ENCODE measurements around the gene MRM2. TPM values are rescaled to one million over a fixed set of nuclear protein-coding genes. Genes with fewer than 3 reads are reported as not detected.

Gene MRM2
- total RNA-seq, 1 donor from 2014 or later = 20.7 TPM

- intact Hi-C loops (cut with DNase I) = no loop called here
Observed at GRCh38 chr7:2251841-2252771, 10.1 kb upstream of the MRM2 start.

GRCh38 chr7:2251381-2251780 is 9.4 kb upstream of the MRM2 start:
- DNase-seq (ENCODE audit: missing footprints) = no peak
- ATAC-seq = no peak
- intact Hi-C loops (cut with DNase I) = no loop called here

More at GRCh38 chr7:2251841-2252771, 10.1 kb upstream of the MRM2 start:
- peak; percentile 49 for DNase-seq (ENCODE audit: missing footprints)
- no peak for ATAC-seq

- intact Hi-C loops (cut with DNase I) = loop anchor here (5.0 kb wide), 1 partner anchor 97 kb away; no protein-coding TSS in a partner anchor
- DNase-seq (ENCODE audit: missing footprints) = no peak
- ATAC-seq = no peak
Observed at GRCh38 chr7:2249744-2250323, 7.8 kb upstream of the MRM2 start.

- DNase-seq (ENCODE audit: missing footprints) (peak; percentile 85), ATAC-seq (peak; percentile 86)
- intact Hi-C loops (cut with DNase I) = loop anchor here (5.0 kb wide), 1 partner anchor 98 kb away; no protein-coding TSS in a partner anchor
Observed at GRCh38 chr7:2248984-2249694, 7.1 kb upstream of the MRM2 start.

GRCh38 chr7:2247141-2247995 is 5.4 kb upstream of the MRM2 start:
- intact Hi-C loops (cut with DNase I) = loop anchor here (5.0 kb wide), 1 partner anchor 100 kb away; no protein-coding TSS in a partner anchor
- DNase-seq (ENCODE audit: missing footprints) (no peak), ATAC-seq (no peak)

- intact Hi-C loops (cut with DNase I) = loop anchor here (5.0 kb wide), 1 partner anchor 101 kb away; no protein-coding TSS in a partner anchor
- peak; percentile 71 for DNase-seq (ENCODE audit: missing footprints)
Observed at GRCh38 chr7:2245883-2246675, 4.1 kb upstream of the MRM2 start.

GRCh38 chr7:2244404-2244995 is 2.5 kb upstream of the MRM2 start:
- peak; percentile 9 for DNase-seq (ENCODE audit: missing footprints)
- intact Hi-C loops (cut with DNase I) = no loop called here
- no peak for ATAC-seq

More at GRCh38 chr7:2245883-2246675, 4.1 kb upstream of the MRM2 start:
- no peak for ATAC-seq

- peak; percentile 37 for DNase-seq (ENCODE audit: missing footprints)
- intact Hi-C loops (cut with DNase I) = no loop called here
- no peak for ATAC-seq
Observed at GRCh38 chr7:2243458-2243857, 1.5 kb upstream of the MRM2 start.

- DNase-seq (ENCODE audit: missing footprints) (no peak), ATAC-seq (no peak)
- intact Hi-C loops (cut with DNase I) = no loop called here
Observed at GRCh38 chr7:2242541-2243429, 780 bp upstream of the MRM2 start.

- no peak for ATAC-seq
- no peak for DNase-seq (ENCODE audit: missing footprints)
- intact Hi-C loops (cut with DNase I) = no loop called here
Observed at GRCh38 chr7:2239242-2239641, 2.8 kb downstream of the MRM2 start.

- intact Hi-C loops (cut with DNase I) = no loop called here
- ATAC-seq (no peak), DNase-seq (ENCODE audit: missing footprints) (peak; percentile 80)
Observed at GRCh38 chr7:2237109-2237602, 4.8 kb downstream of the MRM2 start.

- no peak for DNase-seq (ENCODE audit: missing footprints)
- no peak for ATAC-seq
- intact Hi-C loops (cut with DNase I) = no loop called here
Observed at GRCh38 chr7:2233926-2234325, 8.1 kb downstream of the MRM2 start.

- intact Hi-C loops (cut with DNase I) = no loop called here
- DNase-seq (ENCODE audit: missing footprints) (peak; percentile 95), ATAC-seq (peak; percentile 90)
Observed at GRCh38 chr7:2232766-2233520, 9.1 kb downstream of the MRM2 start, which contains the start of gene MAD1L1. MAD1L1 (minus strand) TSS chr7:2232945; CDS start chr7:2230133, 2,812 bp downstream.

GRCh38 chr7:2231992-2232765 is 9.8 kb downstream of the MRM2 start:
- DNase-seq (ENCODE audit: missing footprints) (peak; percentile 70), ATAC-seq (no peak)
- intact Hi-C loops (cut with DNase I) = no loop called here

- ATAC-seq (no peak), DNase-seq (ENCODE audit: missing footprints) (peak; percentile 18)
- intact Hi-C loops (cut with DNase I) = no loop called here
Observed at GRCh38 chr7:2230882-2231281, 11.1 kb downstream of the MRM2 start.
